Vagina (tissue), 2 donors: ENCODE data around the gene CSH2.
"Not testable (repeated sequence)": the region's sequence is repeated elsewhere in the genome, so short reads cannot be mapped to it uniquely, and the experiment has no call there.

ENCODE experiments used
- POLR2A ChIP-seq, 2 donors: fragments of 450-650 bp; IDR thresholded peaks; one replicate each; pipeline ENCODE4 v1.6.1; 2017; ENCODE audit warnings: antibody characterized with exemption in 2 of 2, mild to moderate bottlenecking in 2 of 2, moderate library complexity in 2 of 2
- TF ChIP-seq, protein P1 (sequence below), 3 experiments: fragments of 450-650 bp in 2 of 3; fragments of 200-600 bp in 1 of 3; sonication (generic) in 1 of 3; IDR thresholded peaks; one replicate each; pipeline ENCODE4 v1.5.1; 2017 to 2019; ENCODE audit warnings: antibody characterized with exemption in 3 of 3, mild to moderate bottlenecking in 2 of 3, moderate library complexity in 2 of 3

GRCh38 chr17:63856425-63856824, 17.1 kb downstream of the CSH2 start:
- TF ChIP-seq POLR2A (IDR thresholded peaks at IDR 0.05): not testable (repeated sequence)
- TF ChIP-seq, protein P1, sequence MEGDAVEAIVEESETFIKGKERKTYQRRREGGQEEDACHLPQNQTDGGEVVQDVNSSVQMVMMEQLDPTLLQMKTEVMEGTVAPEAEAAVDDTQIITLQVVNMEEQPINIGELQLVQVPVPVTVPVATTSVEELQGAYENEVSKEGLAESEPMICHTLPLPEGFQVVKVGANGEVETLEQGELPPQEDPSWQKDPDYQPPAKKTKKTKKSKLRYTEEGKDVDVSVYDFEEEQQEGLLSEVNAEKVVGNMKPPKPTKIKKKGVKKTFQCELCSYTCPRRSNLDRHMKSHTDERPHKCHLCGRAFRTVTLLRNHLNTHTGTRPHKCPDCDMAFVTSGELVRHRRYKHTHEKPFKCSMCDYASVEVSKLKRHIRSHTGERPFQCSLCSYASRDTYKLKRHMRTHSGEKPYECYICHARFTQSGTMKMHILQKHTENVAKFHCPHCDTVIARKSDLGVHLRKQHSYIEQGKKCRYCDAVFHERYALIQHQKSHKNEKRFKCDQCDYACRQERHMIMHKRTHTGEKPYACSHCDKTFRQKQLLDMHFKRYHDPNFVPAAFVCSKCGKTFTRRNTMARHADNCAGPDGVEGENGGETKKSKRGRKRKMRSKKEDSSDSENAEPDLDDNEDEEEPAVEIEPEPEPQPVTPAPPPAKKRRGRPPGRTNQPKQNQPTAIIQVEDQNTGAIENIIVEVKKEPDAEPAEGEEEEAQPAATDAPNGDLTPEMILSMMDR (IDR thresholded peaks at IDR 0.05): not testable (repeated sequence)
